GM03348 (cell line): Measurements from ENCODE around the gene CFAP46.
"Not testable (repeated sequence)": the region's sequence is repeated elsewhere in the genome, so short reads cannot be mapped to it uniquely, and the experiment has no call there.

ENCODE experiments used
- DNase-seq: peaks from one replicate; pipeline ENCODE4 v3.0.0; 2012; ENCODE audit warnings: low spot score

The CFAP46 gene

GRCh38 chr10:132912713-132913558 is 29.4 kb downstream of the CFAP46 start:
- no peak for DNase-seq

- no peak for DNase-seq
Measured at GRCh38 chr10:132912225-132912712, 30.1 kb downstream of the CFAP46 start.

GRCh38 chr10:132911786-132912097 is 30.6 kb downstream of the CFAP46 start:
- DNase-seq: peak; percentile 51

- peak; percentile 55 for DNase-seq
Measured at GRCh38 chr10:132910901-132911785, 31.2 kb downstream of the CFAP46 start.

GRCh38 chr10:132910186-132910880 is 32.0 kb downstream of the CFAP46 start:
- no peak for DNase-seq

GRCh38 chr10:132909491-132910071 is 32.8 kb downstream of the CFAP46 start:
- DNase-seq: no peak

- no peak for DNase-seq
Measured at GRCh38 chr10:132908621-132909295, 33.6 kb downstream of the CFAP46 start.

- DNase-seq: no peak
Measured at GRCh38 chr10:132907821-132908620, 34.3 kb downstream of the CFAP46 start.

GRCh38 chr10:132906836-132907235 is 35.5 kb downstream of the CFAP46 start:
- no peak for DNase-seq

GRCh38 chr10:132906106-132906505 is 36.3 kb downstream of the CFAP46 start:
- DNase-seq: no peak

GRCh38 chr10:132905661-132906060 is 36.7 kb downstream of the CFAP46 start:
- no peak for DNase-seq

GRCh38 chr10:132904814-132905649 is 37.3 kb downstream of the CFAP46 start:
- DNase-seq: no peak

GRCh38 chr10:132904181-132904813 is 38.1 kb downstream of the CFAP46 start:
- peak; percentile 77 for DNase-seq

GRCh38 chr10:132902656-132903575 is 39.5 kb downstream of the CFAP46 start:
- DNase-seq: not testable (repeated sequence)

- DNase-seq: no peak
Measured at GRCh38 chr10:132901351-132901750, 41.0 kb downstream of the CFAP46 start.

- DNase-seq: no peak
Measured at GRCh38 chr10:132900211-132900756, 42.1 kb downstream of the CFAP46 start.

GRCh38 chr10:132899751-132900065 is 42.7 kb downstream of the CFAP46 start:
- no peak for DNase-seq
